Measurements from ENCODE around the gene HEYL. TPM values are rescaled to one million over a fixed set of nuclear protein-coding genes. Genes with fewer than 3 reads are reported as not detected.
"Not testable (repeated sequence)": the region's sequence is repeated elsewhere in the genome, so short reads cannot be mapped to it uniquely, and the experiment has no call there.

HEYL gene
- total and polyA plus RNA-seq, 2 experiments from 2014 or later = not detected

GRCh38 chr1:39609618-39610331 is 29.7 kb downstream of the HEYL start:
- in situ Hi-C loops (cut with MboI) = no loop called here
- no peaks in the 10 kb centered on the region for H4K20me1 ChIP-seq (ENCODE audit: insufficient read depth)
- H3F3A ChIP-seq (ENCODE audit: insufficient read depth) = peaks cover 13% of the 10 kb centered on the region
- H3K27ac ChIP-seq = no peak overlapping the region
- 10 to 11% methylated on average over 34 to 42 of the region's 42 CpGs for WGBS, 2 experiments (ENCODE audit: low coverage in 1 of 2, low lambda C conversion rate in 2 of 2, missing lambda C conversion rate in 2 of 2)
- H3K79me2 ChIP-seq (ENCODE audit: insufficient read depth) = no peaks in the 10 kb centered on the region
- H3K4me3 ChIP-seq = peak overlapping the region; percentile 29; the same call in 1 of the 2 replicates
- peak overlapping the region; percentile 32 for H3K4me2 ChIP-seq (ENCODE audit: unreplicated experiment)
- peak; percentile 53 for DNase-seq
- H3K9me2 ChIP-seq (ENCODE audit: insufficient read depth) = no peaks in the 10 kb centered on the region
- H3K4me1 ChIP-seq (ENCODE audit: insufficient read depth) = peaks cover 5% of the 10 kb centered on the region; the same call in 1 of the 2 replicates
- peak overlapping the region; percentile 74 for H2AFZ ChIP-seq
- no peaks in the 10 kb centered on the region for H3K27me3 ChIP-seq (replicated peaks; ENCODE audit: insufficient read depth)
- H3K9me3 ChIP-seq (ENCODE audit: low read depth) = no peaks in the 10 kb centered on the region
- no peak overlapping the region for H3K9ac ChIP-seq
- no peaks in the 10 kb centered on the region for H3K36me3 ChIP-seq (ENCODE audit: low read depth)
- TF ChIP-seq EZH2 (IDR thresholded peaks at IDR 0.05; ENCODE audit: insufficient read depth, poor library complexity, severe bottlenecking) (no peak), EZH2phosphoT487 (IDR thresholded peaks at IDR 0.05; ENCODE audit: insufficient read depth, low read depth) (no peak)

GRCh38 chr1:39608921-39609320 is 30.5 kb downstream of the HEYL start:
- WGBS, 2 experiments (ENCODE audit: low coverage in 1 of 2, low lambda C conversion rate in 2 of 2, missing lambda C conversion rate in 2 of 2) = 80 to 88% methylated on average over 8 of the region's 8 CpGs
- in situ Hi-C loops (cut with MboI) = no loop called here
- H3K79me2 ChIP-seq (ENCODE audit: insufficient read depth) = no peaks in the 10 kb centered on the region
- H3K4me1 ChIP-seq (ENCODE audit: insufficient read depth) = peaks cover 5% of the 10 kb centered on the region; the same call in 1 of the 2 replicates
- no peak for DNase-seq
- no peak overlapping the region for H2AFZ ChIP-seq
- H3K4me3 ChIP-seq = no peak overlapping the region
- no peak overlapping the region for H3K9ac ChIP-seq
- no peaks in the 10 kb centered on the region for H3K9me2 ChIP-seq (ENCODE audit: insufficient read depth)
- peaks cover 17% of the 10 kb centered on the region for H3F3A ChIP-seq (ENCODE audit: insufficient read depth)
- H4K20me1 ChIP-seq (ENCODE audit: insufficient read depth) = no peaks in the 10 kb centered on the region
- H3K9me3 ChIP-seq (ENCODE audit: low read depth) = no peaks in the 10 kb centered on the region
- TF ChIP-seq EZH2 (IDR thresholded peaks at IDR 0.05; ENCODE audit: insufficient read depth, poor library complexity, severe bottlenecking) (no peak), EZH2phosphoT487 (IDR thresholded peaks at IDR 0.05; ENCODE audit: insufficient read depth, low read depth) (no peak)
- no peak overlapping the region for H3K27ac ChIP-seq
- no peaks in the 10 kb centered on the region for H3K27me3 ChIP-seq (replicated peaks; ENCODE audit: insufficient read depth)
- H3K4me2 ChIP-seq (ENCODE audit: unreplicated experiment) = no peak overlapping the region
- H3K36me3 ChIP-seq (ENCODE audit: low read depth) = no peaks in the 10 kb centered on the region

GRCh38 chr1:39603677-39604076 is 35.8 kb downstream of the HEYL start:
- H3K4me3 ChIP-seq; in situ Hi-C loops (cut with MboI): not testable (repeated sequence)
- peaks cover 25% of the 10 kb centered on the region for H3K27me3 ChIP-seq (replicated peaks; ENCODE audit: insufficient read depth)

DNA sequence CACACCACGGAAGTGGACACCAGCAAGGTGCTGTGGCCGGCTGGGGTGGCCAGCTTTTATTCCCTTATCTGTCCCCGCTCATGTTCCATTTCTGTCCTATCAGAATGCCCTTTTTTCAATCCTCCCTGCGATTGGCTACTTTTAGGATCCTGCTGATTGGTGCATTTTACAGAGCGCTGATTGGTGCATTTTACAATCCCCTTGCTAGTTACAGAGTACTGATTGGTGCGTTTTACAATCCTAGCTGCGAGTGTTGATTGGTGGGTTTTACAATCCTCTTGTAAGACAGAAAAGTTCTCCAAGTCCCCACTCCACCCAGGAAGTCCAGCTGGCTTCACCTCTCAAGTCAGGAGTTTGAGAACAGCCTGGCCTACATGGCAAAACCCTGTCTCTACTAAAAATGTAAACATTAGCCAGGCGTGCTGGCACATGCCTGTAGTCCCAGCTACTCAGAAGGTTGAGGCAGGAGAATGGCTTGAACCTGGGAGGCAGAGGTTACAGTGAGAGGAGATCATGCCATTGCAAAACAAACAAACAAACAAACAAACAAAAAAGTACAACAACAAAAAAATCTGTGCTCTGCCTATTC is 37.7 kb downstream of the HEYL start:
- H3K79me2 ChIP-seq (ENCODE audit: insufficient read depth); H3K27ac ChIP-seq; H4K20me1 ChIP-seq (ENCODE audit: insufficient read depth); H2AFZ ChIP-seq; H3K9ac ChIP-seq; H3K4me2 ChIP-seq (ENCODE audit: unreplicated experiment); H3K4me1 ChIP-seq (ENCODE audit: insufficient read depth); H3K9me3 ChIP-seq (ENCODE audit: low read depth); H3K36me3 ChIP-seq (ENCODE audit: low read depth); H3K4me3 ChIP-seq; H3K9me2 ChIP-seq (ENCODE audit: insufficient read depth); DNase-seq; in situ Hi-C loops (cut with MboI): not testable (repeated sequence)
- 76 to 78% methylated on average over 8 of the region's 8 CpGs for WGBS, 2 experiments (ENCODE audit: low coverage in 1 of 2, low lambda C conversion rate in 2 of 2, missing lambda C conversion rate in 2 of 2)
- Histone ChIP-seq H3K27me3 (replicated peaks; ENCODE audit: insufficient read depth) (peaks cover 36% of the 10 kb centered on the region), H3F3A (ENCODE audit: insufficient read depth) (peaks cover 17% of the 10 kb centered on the region)

More at GRCh38 chr1:39603677-39604076, 35.8 kb downstream of the HEYL start:
- H3K9ac ChIP-seq; H3K27ac ChIP-seq; H3K9me2 ChIP-seq (ENCODE audit: insufficient read depth); H4K20me1 ChIP-seq (ENCODE audit: insufficient read depth); DNase-seq; H3K36me3 ChIP-seq (ENCODE audit: low read depth); H3K4me1 ChIP-seq (ENCODE audit: insufficient read depth); H2AFZ ChIP-seq; H3K9me3 ChIP-seq (ENCODE audit: low read depth); H3K79me2 ChIP-seq (ENCODE audit: insufficient read depth); H3K4me2 ChIP-seq (ENCODE audit: unreplicated experiment): not testable (repeated sequence)
- H3F3A ChIP-seq (ENCODE audit: insufficient read depth) = peaks cover 17% of the 10 kb centered on the region
- WGBS, 2 experiments (ENCODE audit: low coverage in 1 of 2, low lambda C conversion rate in 2 of 2, missing lambda C conversion rate in 2 of 2) = 73 to 83% methylated on average over 2 to 3 of the region's 3 CpGs
